Measurements from ENCODE around the gene RPS19BP1. TPM values are rescaled to one million over a fixed set of nuclear protein-coding genes. Genes with fewer than 3 reads are reported as not detected.
A peak's percentile ranks its signal among the peaks of the same experiment; 100 is the strongest.

The RPS19BP1 gene
- total RNA-seq, 1 experiment from 2014 or later: 80.4 TPM

GRCh38 chr22:39530692-39531331 is 1.7 kb downstream of the RPS19BP1 start:
- Histone ChIP-seq H3K4me1 (ENCODE audit: control insufficient read depth in 1 of 2, insufficient read depth in 2 of 2, low read length in 2 of 2) (peaks cover 36 to 57% of the 10 kb centered on the region in 2 experiments), H3K9ac (ENCODE audit: low read length) (peak overlapping the region; percentile 100; the same call in 1 of the 2 replicates), H4K20me1 (ENCODE audit: insufficient read depth) (peaks cover 10% of the 10 kb centered on the region; the same call in 1 of the 2 replicates), H3K4me3 (replicated peaks in 1 of 2; ENCODE audit: low read depth in 1 of 2, low read length in 2 of 2) (peak overlapping the region; percentile 97 to 100), H3K27ac (ENCODE audit: low read depth, low read length) (peak overlapping the region; percentile 94), H3K79me2 (ENCODE audit: insufficient read depth, low read length) (peaks cover 52% of the 10 kb centered on the region), H3K4me2 (ENCODE audit: low read length) (peak overlapping the region; percentile 95), H3K27me3 (ENCODE audit: insufficient read depth, low read length) (no peaks in the 10 kb centered on the region), H2AFZ (ENCODE audit: low read depth, low read length, poor library complexity, severe bottlenecking) (no peak overlapping the region), H3K9me2 (ENCODE audit: insufficient read depth) (no peaks in the 10 kb centered on the region), H3K36me3 (ENCODE audit: control insufficient read depth in 1 of 2, insufficient read depth in 2 of 2, low read length in 2 of 2) (peaks cover 4 to 24% of the 10 kb centered on the region in 2 experiments; a peak in 3 of 4 replicates), H3K9me3 (ENCODE audit: control insufficient read depth in 1 of 2, insufficient read depth in 1 of 2, low read depth in 1 of 2, low read length in 2 of 2) (no peaks in the 10 kb centered on the region)
- intact Hi-C loops (cut with micrococcal nuclease): loop anchor here (5.0 to 10.0 kb wide), 2 partner anchors 404 to 816 kb away; partner anchors contain the start of gene ADSL
- RAD21 ChIA-PET (ENCODE audit: low non-redundant PET in 1 of 2, low total read pairs in 2 of 2, uncharacterized antibody in 2 of 2, unreplicated experiment in 2 of 2): no interaction called here
- TF ChIP-seq CTCF (IDR thresholded peaks at IDR 0.05 in 2 of 3, conservative IDR thresholded peaks at IDR 0.05 in 1 of 3; ENCODE audit: borderline replicate concordance in 1 of 3, insufficient read depth in 1 of 3, low read depth in 2 of 3, low read length in 2 of 3) (peak in 2 of 3 experiments; percentile 25 to 47; a peak in 4 of 6 replicates), ZFX (IDR thresholded peaks at IDR 0.05) (no peak), ATF3 (IDR thresholded peaks at IDR 0.05) (no peak)
- POLR2A ChIA-PET: no interaction called here
- ATAC-seq: no peak
- no TSS peak for BruUV-seq (replicated peaks)
- CTCF ChIA-PET: interaction anchor here (0.6 to 2.8 kb wide), 3 partner anchors 37 to 506 kb away, joined by 4 to 86 read pairs (median 6); no protein-coding TSS in a partner anchor
- DNase-seq (ENCODE audit: low read depth, low spot score): no peak

- H3K36me3 ChIP-seq (ENCODE audit: control insufficient read depth in 1 of 2, insufficient read depth in 2 of 2, low read length in 2 of 2): peaks cover 4 to 24% of the 10 kb centered on the region in 2 experiments; a peak in 3 of 4 replicates
- H3K27ac ChIP-seq (ENCODE audit: low read depth, low read length): peak overlapping the region; percentile 94; the same call in 1 of the 2 replicates
- H3K4me1 ChIP-seq (ENCODE audit: control insufficient read depth in 1 of 2, insufficient read depth in 2 of 2, low read length in 2 of 2): peaks cover 36 to 55% of the 10 kb centered on the region in 2 experiments
- peaks cover 10% of the 10 kb centered on the region; the same call in 1 of the 2 replicates for H4K20me1 ChIP-seq (ENCODE audit: insufficient read depth)
- no peaks in the 10 kb centered on the region for H3K9me2 ChIP-seq (ENCODE audit: insufficient read depth)
- no peaks in the 10 kb centered on the region for H3K27me3 ChIP-seq (ENCODE audit: insufficient read depth, low read length)
- RAD21 ChIA-PET (ENCODE audit: low non-redundant PET in 1 of 2, low total read pairs in 2 of 2, uncharacterized antibody in 2 of 2, unreplicated experiment in 2 of 2): no interaction called here
- POLR2A ChIA-PET: no interaction called here
- CTCF ChIA-PET: interaction anchor here (1.5 to 2.8 kb wide), 4 partner anchors 10 to 395 kb away, joined by 5 to 86 read pairs (median 12); partner anchors contain the start of gene ATF4
- H3K9me3 ChIP-seq (ENCODE audit: control insufficient read depth in 1 of 2, insufficient read depth in 1 of 2, low read depth in 1 of 2, low read length in 2 of 2): no peaks in the 10 kb centered on the region
- H3K4me3 ChIP-seq (replicated peaks in 1 of 2; ENCODE audit: low read depth in 1 of 2, low read length in 2 of 2): no peak overlapping the region
- H3K79me2 ChIP-seq (ENCODE audit: insufficient read depth, low read length): peaks cover 52% of the 10 kb centered on the region
- H3K4me2 ChIP-seq (ENCODE audit: low read length): no peak overlapping the region
- ATAC-seq (no peak), DNase-seq (ENCODE audit: low read depth, low spot score) (no peak)
- no peak overlapping the region for H3K9ac ChIP-seq (ENCODE audit: low read length)
- intact Hi-C loops (cut with micrococcal nuclease): loop anchor here (5.0 to 10.0 kb wide), 2 partner anchors 405 to 817 kb away; partner anchors contain the start of gene ADSL
- H2AFZ ChIP-seq (ENCODE audit: low read depth, low read length, poor library complexity, severe bottlenecking): no peak overlapping the region
- BruUV-seq (replicated peaks): no TSS peak
- TF ChIP-seq SRF (IDR thresholded peaks at IDR 0.05; ENCODE audit: low read depth): no peak
- TF ChIP-seq POLR2A (IDR thresholded peaks at IDR 0.05; ENCODE audit: borderline replicate concordance, extremely low read depth, insufficient read depth, insufficient read length): no peak
- TF ChIP-seq JUND (IDR thresholded peaks at IDR 0.05): no peak
- TF ChIP-seq EZH2phosphoT487 (IDR thresholded peaks at IDR 0.05; ENCODE audit: borderline replicate concordance): no peak
- TF ChIP-seq MAX (IDR thresholded peaks at IDR 0.05): no peak
- no peak for TF ChIP-seq YY1 (IDR thresholded peaks at IDR 0.05; ENCODE audit: extremely low read depth, insufficient replicate concordance, low read depth, low read length)
- TF ChIP-seq FOSL1 (IDR thresholded peaks at IDR 0.05; ENCODE audit: low read depth): no peak
- no peak for TF ChIP-seq POLR2AphosphoS5 (IDR thresholded peaks at IDR 0.05; ENCODE audit: low read depth, low read length)
- no peak for TF ChIP-seq EGR1 (IDR thresholded peaks at IDR 0.05; ENCODE audit: low read depth)
- no peak for TF ChIP-seq CTCF (IDR thresholded peaks at IDR 0.05 in 2 of 3, conservative IDR thresholded peaks at IDR 0.05 in 1 of 3; ENCODE audit: borderline replicate concordance in 1 of 3, insufficient read depth in 1 of 3, low read depth in 2 of 3, low read length in 2 of 3)
- no peak for TF ChIP-seq CBX3 (IDR thresholded peaks at IDR 0.05; ENCODE audit: low read depth)
Measured at GRCh38 chr22:39530116-39530515, 2.4 kb downstream of the RPS19BP1 start.
